ENCODE results near the gene SKOR2. TPM values are rescaled to one million over a fixed set of nuclear protein-coding genes. Genes with fewer than 3 reads are reported as not detected.

SKOR2 gene
- total RNA-seq, 1 donor from 2014 or later, result not detected

DNA sequence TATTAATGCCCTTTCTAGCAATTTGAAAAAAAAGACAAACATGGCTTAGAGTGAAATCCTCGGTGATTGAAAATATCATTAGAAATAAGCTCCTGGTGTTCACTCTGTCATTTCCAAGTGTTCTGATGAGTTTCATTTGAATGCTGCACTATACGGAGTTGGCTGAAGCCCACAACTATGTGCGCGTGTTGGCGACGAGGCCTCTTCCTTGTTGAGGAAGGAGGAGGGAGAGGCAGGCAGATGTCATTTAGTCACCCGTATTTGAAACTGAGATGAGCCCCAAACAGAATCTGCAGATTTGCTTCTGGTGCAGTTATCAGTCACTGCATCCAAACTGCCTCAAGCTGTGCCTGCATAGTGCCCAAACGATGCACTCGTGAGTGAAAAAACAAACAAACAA, 23.5 kb upstream of the SKOR2 start:
- Mint-ChIP-seq H3K27ac (ENCODE audit: unreplicated experiment) (no peak overlapping the region), H3K36me3 (ENCODE audit: low read depth) (no peaks in the 10 kb centered on the region), H3K4me3 (ENCODE audit: unreplicated experiment) (no peak overlapping the region), H3K4me1 (ENCODE audit: low read depth) (no peaks in the 10 kb centered on the region), H3K9me3 (ENCODE audit: low read depth) (peaks cover 4% of the 10 kb centered on the region), H3K27me3 (ENCODE audit: low read depth) (peaks cover 26% of the 10 kb centered on the region)
- DNase-seq (ENCODE audit: low spot score), result no peak
- TF ChIP-seq, protein P1, sequence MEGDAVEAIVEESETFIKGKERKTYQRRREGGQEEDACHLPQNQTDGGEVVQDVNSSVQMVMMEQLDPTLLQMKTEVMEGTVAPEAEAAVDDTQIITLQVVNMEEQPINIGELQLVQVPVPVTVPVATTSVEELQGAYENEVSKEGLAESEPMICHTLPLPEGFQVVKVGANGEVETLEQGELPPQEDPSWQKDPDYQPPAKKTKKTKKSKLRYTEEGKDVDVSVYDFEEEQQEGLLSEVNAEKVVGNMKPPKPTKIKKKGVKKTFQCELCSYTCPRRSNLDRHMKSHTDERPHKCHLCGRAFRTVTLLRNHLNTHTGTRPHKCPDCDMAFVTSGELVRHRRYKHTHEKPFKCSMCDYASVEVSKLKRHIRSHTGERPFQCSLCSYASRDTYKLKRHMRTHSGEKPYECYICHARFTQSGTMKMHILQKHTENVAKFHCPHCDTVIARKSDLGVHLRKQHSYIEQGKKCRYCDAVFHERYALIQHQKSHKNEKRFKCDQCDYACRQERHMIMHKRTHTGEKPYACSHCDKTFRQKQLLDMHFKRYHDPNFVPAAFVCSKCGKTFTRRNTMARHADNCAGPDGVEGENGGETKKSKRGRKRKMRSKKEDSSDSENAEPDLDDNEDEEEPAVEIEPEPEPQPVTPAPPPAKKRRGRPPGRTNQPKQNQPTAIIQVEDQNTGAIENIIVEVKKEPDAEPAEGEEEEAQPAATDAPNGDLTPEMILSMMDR (IDR thresholded peaks at IDR 0.05), result no peak

DNA sequence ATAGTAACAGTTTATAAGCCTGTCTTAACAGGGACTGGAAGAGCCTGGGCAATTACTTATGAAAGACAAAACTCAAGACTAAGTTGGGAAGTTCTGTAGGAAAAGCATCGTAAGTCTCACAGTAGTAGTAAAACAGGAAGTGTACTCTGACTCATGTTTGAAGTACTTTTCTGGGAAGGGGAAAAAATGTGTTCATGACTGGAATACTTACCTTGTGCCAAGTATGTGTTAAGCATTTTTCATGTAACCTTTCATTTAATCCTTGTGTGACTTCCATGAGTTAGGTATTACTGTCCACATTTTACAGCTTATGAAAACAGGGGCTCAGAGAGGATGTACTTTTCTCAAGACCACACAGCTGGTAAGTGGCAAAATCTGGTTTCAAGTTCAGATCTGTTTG, 13.7 kb upstream of the SKOR2 start:
- TF ChIP-seq, protein P1 (IDR thresholded peaks at IDR 0.05), result no peak
- Mint-ChIP-seq H3K4me1 (ENCODE audit: low read depth) (peaks cover 6% of the 10 kb centered on the region), H3K27me3 (ENCODE audit: low read depth) (peaks cover 62% of the 10 kb centered on the region), H3K9me3 (ENCODE audit: low read depth) (no peaks in the 10 kb centered on the region), H3K4me3 (ENCODE audit: unreplicated experiment) (no peak overlapping the region), H3K36me3 (ENCODE audit: low read depth) (no peaks in the 10 kb centered on the region), H3K27ac (ENCODE audit: unreplicated experiment) (no peak overlapping the region)
- DNase-seq (ENCODE audit: low spot score), result no peak

DNA sequence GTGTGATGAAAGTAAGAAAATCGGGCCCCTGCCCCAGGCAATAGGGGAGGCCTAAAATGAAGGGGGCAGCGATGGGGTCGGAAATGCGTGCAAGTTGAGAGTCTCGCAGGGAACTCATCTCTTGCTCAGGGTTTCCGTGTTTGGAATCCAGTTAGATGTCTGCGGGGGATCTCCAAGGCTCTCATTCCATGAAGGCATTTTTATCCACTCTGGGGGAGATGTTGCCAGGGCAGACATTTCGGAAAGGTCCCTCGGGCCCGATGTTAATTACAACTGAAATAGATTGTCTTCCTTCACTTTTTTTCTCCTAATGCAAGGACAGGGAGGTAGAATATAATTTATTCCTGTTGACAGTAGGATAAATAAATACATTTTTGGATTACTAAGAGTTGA, 12.8 kb upstream of the SKOR2 start:
- Mint-ChIP-seq H3K36me3 (ENCODE audit: low read depth) (no peaks in the 10 kb centered on the region), H3K27me3 (ENCODE audit: low read depth) (peaks cover 71% of the 10 kb centered on the region), H3K4me3 (ENCODE audit: unreplicated experiment) (no peak overlapping the region), H3K9me3 (ENCODE audit: low read depth) (peaks cover 4% of the 10 kb centered on the region), H3K4me1 (ENCODE audit: low read depth) (peaks cover 6% of the 10 kb centered on the region), H3K27ac (ENCODE audit: unreplicated experiment) (no peak overlapping the region)
- DNase-seq (ENCODE audit: low spot score), result no peak
- TF ChIP-seq, protein P1 (IDR thresholded peaks at IDR 0.05), result no peak

DNA sequence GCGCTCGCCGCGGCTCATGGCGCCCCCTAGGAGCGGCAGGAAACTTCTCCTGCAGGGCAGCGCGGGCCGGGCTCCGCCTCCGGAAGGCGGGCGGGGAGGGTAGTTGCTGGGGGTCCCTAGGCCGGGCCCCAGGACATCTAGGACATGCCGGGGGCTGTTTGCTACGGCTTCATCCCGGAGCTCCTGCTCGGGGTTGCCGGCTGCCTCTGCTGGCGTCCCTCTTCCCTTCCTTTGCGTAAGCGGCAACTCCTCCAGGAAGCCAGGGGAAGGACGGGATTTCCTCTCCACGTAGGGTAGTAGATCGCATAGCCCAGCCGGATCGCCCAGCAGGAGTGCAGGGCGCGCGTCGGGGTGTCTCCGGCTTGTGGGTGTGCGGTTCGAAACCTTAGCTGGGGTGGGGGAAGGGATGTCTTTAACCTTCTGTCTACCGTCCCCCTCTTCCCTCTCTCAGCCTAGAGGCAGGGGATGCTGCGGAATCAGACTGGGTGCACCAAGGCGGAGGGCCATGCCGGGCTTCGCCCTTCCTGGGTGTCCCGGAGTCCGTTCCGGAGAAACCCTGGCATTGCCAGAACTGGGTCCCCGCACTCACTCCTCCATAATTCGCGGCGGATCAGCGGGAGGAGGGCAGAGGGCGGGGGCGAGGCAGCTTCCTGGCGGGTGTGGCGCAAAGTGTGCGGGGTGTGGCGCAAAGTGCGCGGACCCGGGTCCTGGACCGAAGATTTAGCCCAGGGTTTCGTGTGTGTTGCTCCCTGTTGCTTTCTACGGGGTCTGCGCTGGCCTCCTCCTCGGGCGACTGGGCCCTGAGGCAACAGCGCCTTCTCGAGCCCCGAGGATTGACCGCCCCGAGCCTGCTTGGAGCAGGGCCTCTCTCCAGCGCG, 12.2 kb upstream of the SKOR2 start:
- H3K27me3 Mint-ChIP-seq (ENCODE audit: low read depth), result peaks cover 78% of the 10 kb centered on the region

DNA sequence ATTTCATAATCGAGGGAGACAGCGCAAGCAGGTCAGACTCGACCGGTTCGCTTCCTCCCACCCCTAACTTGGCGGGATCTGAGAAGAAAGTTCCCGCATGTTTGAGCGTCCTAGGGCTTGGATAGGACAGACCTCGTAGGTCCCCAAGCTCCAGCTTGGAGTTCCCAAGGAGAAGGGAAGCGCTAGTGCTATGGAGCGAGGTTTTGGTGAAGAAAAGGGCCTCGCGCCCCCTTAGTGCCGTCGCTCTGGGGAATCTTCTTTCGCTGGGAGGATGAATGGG, 11.6 kb upstream of the SKOR2 start:
- H3K27me3 Mint-ChIP-seq (ENCODE audit: low read depth), result peaks cover 80% of the 10 kb centered on the region

More for the DNA sequence above, 12.2 kb upstream of the SKOR2 start:
- Mint-ChIP-seq H3K4me1 (ENCODE audit: low read depth) (peaks cover 6% of the 10 kb centered on the region), H3K9me3 (ENCODE audit: low read depth) (peaks cover 4% of the 10 kb centered on the region), H3K36me3 (ENCODE audit: low read depth) (no peaks in the 10 kb centered on the region), H3K27ac (ENCODE audit: unreplicated experiment) (no peak overlapping the region), H3K4me3 (ENCODE audit: unreplicated experiment) (no peak overlapping the region)
- peak; percentile 70 for DNase-seq (ENCODE audit: low spot score)
- TF ChIP-seq, protein P1 (IDR thresholded peaks at IDR 0.05), result peak; percentile 40

More for the DNA sequence above, 11.6 kb upstream of the SKOR2 start:
- Mint-ChIP-seq H3K4me3 (ENCODE audit: unreplicated experiment) (no peak overlapping the region), H3K9me3 (ENCODE audit: low read depth) (peaks cover 4% of the 10 kb centered on the region), H3K27ac (ENCODE audit: unreplicated experiment) (no peak overlapping the region), H3K36me3 (ENCODE audit: low read depth) (no peaks in the 10 kb centered on the region), H3K4me1 (ENCODE audit: low read depth) (peaks cover 6% of the 10 kb centered on the region)
- DNase-seq (ENCODE audit: low spot score), result no peak
- TF ChIP-seq, protein P1 (IDR thresholded peaks at IDR 0.05), result no peak

All from chondrocyte (in vitro differentiated cells).